ENCODE measurements around the gene LRIG1. TPM values are rescaled to one million over a fixed set of nuclear protein-coding genes. Genes with fewer than 3 reads are reported as not detected.

The LRIG1 gene
- total RNA-seq, 6 experiments from 2014 or later: 15.8 to 23.2 (median 17.8) TPM

GRCh38 chr3:66452303-66453011 is 48.4 kb downstream of the LRIG1 start:
- Histone ChIP-seq H3K27ac (no peak overlapping the region), H3K27me3 (no peaks in the 10 kb centered on the region), H3K36me3 (no peaks in the 10 kb centered on the region), H3K4me1 (peaks cover 0 to 58% (median 12%) of the 10 kb centered on the region in 4 donors), H3K9me3 (no peaks in the 10 kb centered on the region), H3K4me3 (no peak overlapping the region)
- DNase-seq (no peak), ATAC-seq (no peak)
- WGBS (ENCODE audit: insufficient coverage, low coverage, low lambda C conversion rate, missing lambda C conversion rate): 72% methylated on average over 7 of the region's 7 CpGs
- no peak for TF ChIP-seq POLR2A (IDR thresholded peaks at IDR 0.05)
- intact Hi-C loops (cut with DNase I): no loop called here

- no peaks in the 10 kb centered on the region for H3K36me3 ChIP-seq
- TF ChIP-seq CTCF (IDR thresholded peaks at IDR 0.05) (no peak), POLR2A (IDR thresholded peaks at IDR 0.05) (no peak)
- H3K9me3 ChIP-seq: no peaks in the 10 kb centered on the region
- no peak overlapping the region for H3K4me3 ChIP-seq
- DNase-seq (no peak), ATAC-seq (no peak)
- peak overlapping the region in 1 of 3 donors; percentile 56 for H3K27ac ChIP-seq
- H3K27me3 ChIP-seq: no peaks in the 10 kb centered on the region
- H3K4me1 ChIP-seq: peaks cover 0 to 58% (median 12%) of the 10 kb centered on the region in 4 donors
- WGBS (ENCODE audit: insufficient coverage, low coverage, low lambda C conversion rate, missing lambda C conversion rate): 96% methylated on average over 5 of the region's 6 CpGs
- intact Hi-C loops (cut with DNase I): no loop called here
Measured at GRCh38 chr3:66451766-66452165, 49.1 kb downstream of the LRIG1 start.

- Histone ChIP-seq H3K9me3 (no peaks in the 10 kb centered on the region), H3K27me3 (no peaks in the 10 kb centered on the region), H3K4me1 (peaks cover 0 to 58% (median 12%) of the 10 kb centered on the region in 4 donors), H3K4me3 (peak overlapping the region; percentile 15 to 48 (median 42)), H3K27ac (peak overlapping the region in 2 of 3 donors; percentile 17 to 56), H3K36me3 (no peaks in the 10 kb centered on the region)
- 4% methylated on average over 4 of the region's 4 CpGs for WGBS (ENCODE audit: insufficient coverage, low coverage, low lambda C conversion rate, missing lambda C conversion rate)
- intact Hi-C loops (cut with DNase I): no loop called here
- DNase-seq (peak; percentile 49 to 78 (median 66)), ATAC-seq (peak; percentile 84 to 88 (median 86))
- TF ChIP-seq POLR2A (IDR thresholded peaks at IDR 0.05) (no peak), CTCF (IDR thresholded peaks at IDR 0.05) (no peak)
Measured at GRCh38 chr3:66450390-66451022, 50.3 kb downstream of the LRIG1 start.

GRCh38 chr3:66449411-66449974 is 51.3 kb downstream of the LRIG1 start:
- TF ChIP-seq CTCF (IDR thresholded peaks at IDR 0.05): no peak
- no peak for TF ChIP-seq POLR2A (IDR thresholded peaks at IDR 0.05)
- H3K27ac ChIP-seq: peak overlapping the region in 1 of 3 donors; percentile 12
- DNase-seq: no peak

More at GRCh38 chr3:66449411-66449974, 51.3 kb downstream of the LRIG1 start:
- H3K4me3 ChIP-seq: no peak overlapping the region
- H3K27me3 ChIP-seq: no peaks in the 10 kb centered on the region
- no peaks in the 10 kb centered on the region for H3K36me3 ChIP-seq
- H3K4me1 ChIP-seq: peaks cover 0 to 55% (median 12%) of the 10 kb centered on the region in 4 donors
- no peaks in the 10 kb centered on the region for H3K9me3 ChIP-seq
- intact Hi-C loops (cut with DNase I): no loop called here
- ATAC-seq: peak; percentile 15 to 21 (median 18)
- 27% methylated on average over 7 of the region's 7 CpGs for WGBS (ENCODE audit: insufficient coverage, low coverage, low lambda C conversion rate, missing lambda C conversion rate)
